Loucy (cell line): ENCODE data around the gene PHACTR1.

Experiments
- H2AFZ ChIP-seq: fragments of 200-600 bp; sonication (generic); 2 replicates; pipeline ENCODE4 v1.6.0; 2016; ENCODE audit warnings: antibody characterized with exemption, mild to moderate bottlenecking, low read length, moderate library complexity
- H3F3A ChIP-seq: fragments of 200-600 bp; 2 replicates; pipeline ENCODE4 v1.6.0; 2016; ENCODE audit warnings: antibody characterized with exemption, low read depth, mild to moderate bottlenecking
- H3K27me3 ChIP-seq: fragments of 200-600 bp; sonication (generic); 2 replicates; pipeline ENCODE4 v1.6.1; 2014; ENCODE audit warnings: low read length, mild to moderate bottlenecking; ENCODE audit not compliant: insufficient read depth, poor library complexity, severe bottlenecking
- H3K36me3 ChIP-seq: fragments of 200-600 bp; sonication (generic); 2 replicates; pipeline ENCODE4 v1.6.1; 2016; ENCODE audit warnings: low read length; ENCODE audit not compliant: insufficient read depth
- H3K4me1 ChIP-seq: fragments of 200-600 bp; sonication (generic); 2 replicates; pipeline ENCODE4 v1.5.1; 2014; ENCODE audit warnings: low read length, mild to moderate bottlenecking; ENCODE audit not compliant: insufficient read depth, poor library complexity, severe bottlenecking
- H3K4me2 ChIP-seq: fragments of 200-600 bp; sonication (generic); 2 replicates; pipeline ENCODE4 v1.6.0; 2014; ENCODE audit warnings: antibody characterized with exemption, low read length, low read depth, mild to moderate bottlenecking; ENCODE audit not compliant: poor library complexity, severe bottlenecking
- H3K4me3 ChIP-seq: fragments of 200-600 bp; sonication (generic); 2 replicates; pipeline ENCODE4 v1.5.1; 2014; ENCODE audit warnings: low read length, mild to moderate bottlenecking, mixed read lengths; ENCODE audit not compliant: poor library complexity, severe bottlenecking
- H3K79me2 ChIP-seq: fragments of 200-600 bp; sonication (generic); 2 replicates; pipeline ENCODE4 v1.6.1; 2014; ENCODE audit warnings: low read length; ENCODE audit not compliant: insufficient read depth
- H3K9ac ChIP-seq: fragments of 200-600 bp; sonication (generic); 2 replicates; pipeline ENCODE4 v1.6.0; 2014; ENCODE audit warnings: mild to moderate bottlenecking, low read depth, low read length, moderate library complexity; ENCODE audit not compliant: poor library complexity, severe bottlenecking
- H3K9me2 ChIP-seq: fragments of 200-600 bp; sonication (generic); replicated peaks from 2 replicates; pipeline ENCODE4 v1.6.1; 2016; ENCODE audit warnings: low read depth, low read length, mixed read lengths
- H3K9me3 ChIP-seq: fragments of 200-600 bp; sonication (generic); 2 replicates; pipeline ENCODE4 v1.6.1; 2014; ENCODE audit warnings: mild to moderate bottlenecking, antibody characterized with exemption, low read length, low read depth; ENCODE audit not compliant: insufficient read depth
- H4K20me1 ChIP-seq: fragments of 200-600 bp; sonication (generic); 2 replicates; pipeline ENCODE4 v1.6.0; 2014; ENCODE audit warnings: antibody characterized with exemption, low read length, mild to moderate bottlenecking; ENCODE audit not compliant: insufficient read depth, poor library complexity, severe bottlenecking
- EZH2phosphoT487 ChIP-seq: fragments of 200-600 bp; IDR thresholded peaks from 2 replicates; pipeline ENCODE4 v1.6.1; 2018; ENCODE audit warnings: antibody characterized with exemption, mild to moderate bottlenecking, moderate library complexity, borderline replicate concordance
- TF ChIP-seq, protein P1 (sequence below): fragments of 200-600 bp; sonication (generic); conservative IDR thresholded peaks from 2 replicates; pipeline ENCODE4 v1.5.1; 2014; ENCODE audit warnings: mild to moderate bottlenecking, antibody characterized with exemption, low read length

The PHACTR1 gene

DNA sequence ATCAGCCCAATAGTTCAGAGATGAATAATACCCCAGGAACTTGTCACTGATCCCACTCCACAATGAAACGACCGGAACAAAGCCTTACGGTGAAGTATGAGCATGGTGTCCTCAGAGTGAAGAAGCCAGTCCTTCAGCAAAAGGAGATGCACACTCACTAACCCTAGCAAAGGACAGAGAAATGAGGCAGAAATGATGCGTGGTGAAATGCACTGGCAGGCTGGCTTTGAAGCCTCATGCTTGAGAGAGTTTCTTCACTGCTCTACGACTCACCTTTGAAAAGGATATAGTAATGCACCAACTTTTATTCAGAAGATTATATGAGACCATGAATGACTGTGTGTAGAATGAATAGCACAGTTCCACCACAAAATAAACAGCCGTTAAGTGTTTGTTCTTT lies 74.8 kb downstream of the PHACTR1 start:
- Histone ChIP-seq H4K20me1 (no peaks in the 10 kb centered on the region), H3K27me3 (peaks cover 5% of the 10 kb centered on the region)
- no peak for TF ChIP-seq EZH2phosphoT487
- TF ChIP-seq, protein P1, sequence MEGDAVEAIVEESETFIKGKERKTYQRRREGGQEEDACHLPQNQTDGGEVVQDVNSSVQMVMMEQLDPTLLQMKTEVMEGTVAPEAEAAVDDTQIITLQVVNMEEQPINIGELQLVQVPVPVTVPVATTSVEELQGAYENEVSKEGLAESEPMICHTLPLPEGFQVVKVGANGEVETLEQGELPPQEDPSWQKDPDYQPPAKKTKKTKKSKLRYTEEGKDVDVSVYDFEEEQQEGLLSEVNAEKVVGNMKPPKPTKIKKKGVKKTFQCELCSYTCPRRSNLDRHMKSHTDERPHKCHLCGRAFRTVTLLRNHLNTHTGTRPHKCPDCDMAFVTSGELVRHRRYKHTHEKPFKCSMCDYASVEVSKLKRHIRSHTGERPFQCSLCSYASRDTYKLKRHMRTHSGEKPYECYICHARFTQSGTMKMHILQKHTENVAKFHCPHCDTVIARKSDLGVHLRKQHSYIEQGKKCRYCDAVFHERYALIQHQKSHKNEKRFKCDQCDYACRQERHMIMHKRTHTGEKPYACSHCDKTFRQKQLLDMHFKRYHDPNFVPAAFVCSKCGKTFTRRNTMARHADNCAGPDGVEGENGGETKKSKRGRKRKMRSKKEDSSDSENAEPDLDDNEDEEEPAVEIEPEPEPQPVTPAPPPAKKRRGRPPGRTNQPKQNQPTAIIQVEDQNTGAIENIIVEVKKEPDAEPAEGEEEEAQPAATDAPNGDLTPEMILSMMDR = no peak

GRCh38 chr6:12798326-12798725 lies 81.8 kb downstream of the PHACTR1 start:
- Histone ChIP-seq H3K4me1 (no peaks in the 10 kb centered on the region), H3K9me2 (no peaks in the 10 kb centered on the region), H3K4me2 (no peak overlapping the region), H3K79me2 (no peaks in the 10 kb centered on the region), H3F3A (no peaks in the 10 kb centered on the region), H3K36me3 (no peaks in the 10 kb centered on the region), H2AFZ (no peak overlapping the region), H3K9ac (no peak overlapping the region), H3K4me3 (no peak overlapping the region), H3K9me3 (no peaks in the 10 kb centered on the region), H3K27me3 (peaks cover 11% of the 10 kb centered on the region), H4K20me1 (no peaks in the 10 kb centered on the region)
- TF ChIP-seq EZH2phosphoT487 = no peak
- TF ChIP-seq, protein P1 = no peak

More for the DNA sequence above, 74.8 kb downstream of the PHACTR1 start:
- Histone ChIP-seq H3K9me3 (no peaks in the 10 kb centered on the region), H3K79me2 (no peaks in the 10 kb centered on the region), H3K9ac (no peak overlapping the region), H3K4me1 (no peaks in the 10 kb centered on the region), H3K9me2 (no peaks in the 10 kb centered on the region), H2AFZ (no peak overlapping the region), H3F3A (no peaks in the 10 kb centered on the region), H3K36me3 (no peaks in the 10 kb centered on the region), H3K4me3 (no peak overlapping the region), H3K4me2 (no peak overlapping the region)

DNA sequence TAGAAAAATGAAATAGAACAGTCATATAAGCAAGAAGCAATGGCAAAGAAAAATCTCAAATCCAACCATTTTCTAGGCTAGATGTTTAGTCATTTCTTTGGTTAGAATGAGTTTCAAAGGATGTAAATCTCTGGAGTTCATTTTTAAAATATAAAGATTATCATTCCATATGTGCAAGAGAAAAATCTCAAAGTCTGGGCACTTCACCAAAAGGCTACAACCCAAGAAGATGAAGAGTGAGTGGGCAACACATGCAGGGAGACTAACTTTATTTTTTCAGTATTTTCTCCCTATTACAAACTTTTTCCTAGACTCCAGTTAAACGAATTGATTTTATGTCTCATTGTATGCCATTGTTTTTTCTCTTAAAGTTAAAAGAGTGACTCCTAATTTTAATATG lies 83.6 kb downstream of the PHACTR1 start:
- H3K27me3 ChIP-seq = peaks cover 6% of the 10 kb centered on the region
- no peaks in the 10 kb centered on the region for H3K9me2 ChIP-seq
- no peaks in the 10 kb centered on the region for H3K4me1 ChIP-seq
- no peaks in the 10 kb centered on the region for H3F3A ChIP-seq
- H2AFZ ChIP-seq = no peak overlapping the region
- H3K36me3 ChIP-seq = no peaks in the 10 kb centered on the region
- no peaks in the 10 kb centered on the region for H3K9me3 ChIP-seq
- no peaks in the 10 kb centered on the region for H4K20me1 ChIP-seq
- H3K9ac ChIP-seq = no peak overlapping the region
- TF ChIP-seq EZH2phosphoT487 = no peak
- TF ChIP-seq, protein P1 = no peak
- H3K4me3 ChIP-seq = no peak overlapping the region
- H3K79me2 ChIP-seq = no peaks in the 10 kb centered on the region
- no peak overlapping the region for H3K4me2 ChIP-seq
